Lung (tissue), 12 donors: ENCODE results near the gene HELZ2. TPM values are rescaled to one million over a fixed set of nuclear protein-coding genes. Genes with fewer than 3 reads are reported as not detected.

Source experiments
- ATAC-seq: fragments of 200-7000 bp; cut with Tn5 transposase; one replicate; pipeline ENCODE4 v1.9.1; 2020; ENCODE audit warnings: moderate number of reproducible peaks; ENCODE audit not compliant: insufficient read depth, low FRiP score
- DNase-seq, 3 donors: peaks; one replicate each; pipeline ENCODE4 v3.0.0-alpha.2; 2013 to 2017
- H3K27ac ChIP-seq, 2 donors: one replicate each; pipeline ENCODE4 v1.5.1; 2013; ENCODE audit warnings: mild to moderate bottlenecking in 2 of 2, moderate library complexity in 2 of 2, control low read depth in 1 of 2, inconsistent platforms in 1 of 2, low read depth in 1 of 2, low read length in 1 of 2
- H3K27me3 ChIP-seq, 3 donors: one replicate each; pipeline ENCODE4 v1.5.1; 2013; ENCODE audit warnings: low read length in 2 of 3; ENCODE audit not compliant: control insufficient read depth in 3 of 3, insufficient read depth in 3 of 3
- H3K36me3 ChIP-seq, 4 donors: one replicate each; pipeline ENCODE4 v1.5.1; 2013; ENCODE audit warnings: low read length in 4 of 4, mild to moderate bottlenecking in 1 of 4, moderate library complexity in 1 of 4; ENCODE audit not compliant: control insufficient read depth in 4 of 4, insufficient read depth in 4 of 4
- H3K4me1 ChIP-seq, 5 donors: one replicate each; pipeline ENCODE4 v1.5.1; 2013; ENCODE audit warnings: low read length in 5 of 5, mild to moderate bottlenecking in 2 of 5, moderate library complexity in 1 of 5; ENCODE audit not compliant: control insufficient read depth in 5 of 5, insufficient read depth in 5 of 5
- H3K4me3 ChIP-seq: one replicate; pipeline ENCODE4 v1.5.1; 2013; ENCODE audit warnings: mild to moderate bottlenecking, control low read depth, moderate library complexity
- H3K9ac ChIP-seq, 2 donors: one replicate each; pipeline ENCODE4 v1.5.1; 2013; ENCODE audit warnings: low read length in 2 of 2, control low read depth in 1 of 2; ENCODE audit not compliant: insufficient read depth in 1 of 2
- H3K9me3 ChIP-seq, 4 donors: one replicate each; pipeline ENCODE4 v1.5.1; 2013; ENCODE audit warnings: low read length in 3 of 4, mild to moderate bottlenecking in 1 of 4, moderate library complexity in 1 of 4; ENCODE audit not compliant: control insufficient read depth in 4 of 4, insufficient read depth in 3 of 4
- WGBS, 2 donors: extraction: QIAGEN DNeasy Blood & Tissue Kit; methylation state at CpG; one replicate each; pipeline ENCODE4 v1.1.7; 2013; 5-methylcytosine and 5-hydroxymethylcytosine counted together
- polyA plus RNA-seq, 2 donors: library from polyadenylated mRNA; stranded (reverse); fragments of 200-250 nt; gene quantifications; one replicate each; pipeline ENCODE4 v1.2.1, GENCODE V29; 2013
- total RNA-seq, 2 donors: library from RNA; depleted of rRNA in 1 of 2; stranded (reverse); fragments of >200 nt in 1 of 2; gene quantifications; one replicate each; pipeline ENCODE4 v1.2.1, GENCODE V29; 2014 to 2021
- TF ChIP-seq, protein P1 (sequence below): IDR thresholded peaks from 2 replicates; pipeline ENCODE4 v1.5.1; 2012; ENCODE audit warnings: mild to moderate bottlenecking; ENCODE audit errors: control extremely low read depth, extremely low read depth
- donor health status: control.
- donor health status: control.
- donor health status: Bipolar disorder and iron deficiency.
- donor health status: healthy.
- donor health status: DM: yes; HTN: yes; CAD: no.

HELZ2 gene
- total and polyA plus RNA-seq, 4 donors = 9.0 to 47.2 (median 25.4) TPM

DNA sequence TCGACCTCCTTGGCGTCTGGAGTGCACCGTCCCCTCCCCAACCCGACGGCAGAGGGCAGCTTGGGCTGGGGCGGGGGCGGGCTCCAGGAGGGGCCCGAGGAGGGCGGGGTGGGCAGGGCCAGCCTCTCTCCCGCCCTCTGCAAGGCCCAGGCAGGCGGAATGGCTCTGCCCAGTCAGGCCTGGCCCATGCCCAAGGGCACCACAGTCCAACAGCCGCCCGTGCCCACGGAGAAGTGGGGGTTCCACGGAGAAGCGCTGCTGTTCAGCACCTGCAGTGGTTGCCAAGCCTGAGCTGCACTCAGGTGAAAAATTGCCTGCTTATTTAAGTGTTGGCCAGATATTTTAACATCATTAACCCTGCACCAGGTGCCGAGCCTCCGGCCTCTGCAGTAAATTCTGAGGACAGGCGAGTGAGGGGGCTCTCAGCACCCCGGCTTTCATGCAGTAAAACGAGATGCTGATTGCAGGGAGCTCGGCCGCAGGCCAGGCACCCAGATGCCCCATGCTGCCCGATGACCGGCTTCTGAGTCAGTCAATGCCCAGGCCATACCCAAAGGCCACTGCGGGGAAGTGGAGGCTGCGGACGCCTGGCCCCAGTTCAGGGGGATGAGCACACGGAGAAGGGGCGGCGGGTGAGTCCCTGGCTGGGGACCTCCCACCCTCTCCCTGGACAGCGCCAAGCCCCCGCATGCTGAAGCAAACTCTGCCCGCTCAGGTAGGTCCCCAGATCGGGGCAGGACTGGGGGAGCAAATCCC, 26.1 kb downstream of the HELZ2 start, which contains the start of gene SRMS:
Gene SRMS (minus strand): TSS at position 25 of the 756 bp plus-strand sequence. CDS start 286 bp downstream, outside the sequence.
- no peaks in the 10 kb centered on the region for H3K9me3 ChIP-seq
- H3K9ac ChIP-seq = no peak within 1 kb of the TSS
- H3K4me1 ChIP-seq = no peaks in the 10 kb centered on the region
- WGBS, 2 donors = 55 to 65% methylated on average over 35 of the region's 35 CpGs
- no peaks in the 10 kb centered on the region for H3K36me3 ChIP-seq
- no peak for ATAC-seq
- TF ChIP-seq, protein P1, sequence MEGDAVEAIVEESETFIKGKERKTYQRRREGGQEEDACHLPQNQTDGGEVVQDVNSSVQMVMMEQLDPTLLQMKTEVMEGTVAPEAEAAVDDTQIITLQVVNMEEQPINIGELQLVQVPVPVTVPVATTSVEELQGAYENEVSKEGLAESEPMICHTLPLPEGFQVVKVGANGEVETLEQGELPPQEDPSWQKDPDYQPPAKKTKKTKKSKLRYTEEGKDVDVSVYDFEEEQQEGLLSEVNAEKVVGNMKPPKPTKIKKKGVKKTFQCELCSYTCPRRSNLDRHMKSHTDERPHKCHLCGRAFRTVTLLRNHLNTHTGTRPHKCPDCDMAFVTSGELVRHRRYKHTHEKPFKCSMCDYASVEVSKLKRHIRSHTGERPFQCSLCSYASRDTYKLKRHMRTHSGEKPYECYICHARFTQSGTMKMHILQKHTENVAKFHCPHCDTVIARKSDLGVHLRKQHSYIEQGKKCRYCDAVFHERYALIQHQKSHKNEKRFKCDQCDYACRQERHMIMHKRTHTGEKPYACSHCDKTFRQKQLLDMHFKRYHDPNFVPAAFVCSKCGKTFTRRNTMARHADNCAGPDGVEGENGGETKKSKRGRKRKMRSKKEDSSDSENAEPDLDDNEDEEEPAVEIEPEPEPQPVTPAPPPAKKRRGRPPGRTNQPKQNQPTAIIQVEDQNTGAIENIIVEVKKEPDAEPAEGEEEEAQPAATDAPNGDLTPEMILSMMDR = no peak
- H3K4me3 ChIP-seq = no peak within 1 kb of the TSS
- peaks cover 0 to 28% (median 12%) of the 10 kb centered on the region in 3 donors for H3K27me3 ChIP-seq
- no peak within 1 kb of the TSS for H3K27ac ChIP-seq
- no peak for DNase-seq

DNA sequence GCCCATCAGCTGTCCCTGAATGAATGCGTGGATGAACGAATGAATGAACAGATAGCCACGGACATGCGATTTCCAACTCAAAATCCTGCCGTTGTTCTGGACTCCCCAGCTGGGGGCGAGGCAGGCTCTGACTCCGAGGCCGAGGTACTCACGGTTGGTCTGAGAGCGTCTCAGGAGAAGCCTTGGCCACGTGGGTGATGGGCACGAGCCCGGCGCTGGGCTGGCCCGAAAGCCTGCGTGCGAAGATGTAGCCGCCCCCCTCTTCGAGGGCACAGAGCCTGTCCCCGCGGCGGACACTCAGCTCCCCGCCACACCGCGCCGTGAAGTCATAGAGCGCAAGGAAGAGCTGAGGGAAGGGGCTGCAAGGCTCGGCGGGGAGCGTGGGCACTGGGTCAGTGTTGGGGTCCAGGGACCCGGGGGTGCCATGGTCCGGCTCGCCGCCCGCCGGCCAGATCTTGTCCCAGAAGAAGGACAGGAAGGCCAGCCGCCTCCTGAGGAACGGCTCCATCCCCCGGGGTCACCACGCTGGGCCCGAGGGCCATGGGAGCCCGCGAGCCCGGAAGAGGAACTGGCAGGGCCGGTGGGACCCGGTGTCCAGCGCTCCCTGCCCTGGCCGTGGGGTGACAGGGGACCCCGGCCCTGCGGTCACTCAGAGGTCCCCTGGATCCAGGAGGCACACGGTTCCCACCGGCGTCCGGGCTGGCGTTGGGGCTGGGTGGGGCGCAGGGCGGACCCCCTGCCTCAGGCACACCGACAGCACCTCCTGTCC, 26.9 kb downstream of the HELZ2 start:
- no peak overlapping the region for H3K9ac ChIP-seq
- no peak overlapping the region for H3K27ac ChIP-seq
- no peaks in the 10 kb centered on the region for H3K36me3 ChIP-seq
- ATAC-seq (no peak), DNase-seq (no peak)
- H3K4me3 ChIP-seq = no peak overlapping the region
- 48 to 70% methylated on average over 50 to 58 of the region's 58 CpGs for WGBS, 2 donors
- H3K4me1 ChIP-seq = no peaks in the 10 kb centered on the region
- H3K9me3 ChIP-seq = no peaks in the 10 kb centered on the region
- peaks cover 0 to 28% (median 12%) of the 10 kb centered on the region in 3 donors for H3K27me3 ChIP-seq
- TF ChIP-seq, protein P1 = no peak

DNA sequence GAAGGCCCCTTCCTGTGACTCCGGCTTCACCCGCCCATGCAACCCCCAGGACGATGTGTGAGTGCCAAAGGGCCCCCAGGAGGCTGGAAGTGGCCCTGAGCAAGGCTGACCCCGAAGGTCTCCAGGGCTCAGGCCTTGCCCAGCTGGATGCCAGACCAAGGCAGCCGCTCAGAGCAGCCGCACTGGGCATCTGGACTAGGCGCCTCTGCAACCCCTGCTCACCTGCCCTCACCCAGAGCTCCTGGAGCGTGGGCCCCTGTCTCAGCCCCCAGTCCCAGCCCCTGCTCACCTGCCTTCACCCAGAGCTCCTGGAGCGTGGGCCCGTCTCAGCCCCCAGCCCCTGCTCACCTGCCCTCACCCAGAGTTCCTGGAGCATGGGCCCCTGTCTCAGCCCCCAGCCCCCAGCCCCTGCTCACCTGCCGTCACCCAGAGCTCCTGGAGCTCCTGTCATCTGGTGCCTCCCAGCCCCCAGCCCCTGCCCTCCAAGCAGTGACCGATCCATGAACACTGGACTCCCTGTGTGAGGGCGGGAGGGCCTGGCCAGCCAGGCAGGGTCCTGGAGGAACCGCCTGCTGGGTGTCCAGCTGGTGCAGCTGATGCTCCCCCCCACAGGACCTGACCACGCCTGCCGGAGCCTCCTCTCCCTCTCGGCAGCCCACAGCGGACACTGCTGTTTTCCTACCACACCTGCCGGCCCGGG, 27.6 kb downstream of the HELZ2 start:
- Histone ChIP-seq H3K9ac (no peak overlapping the region), H3K27me3 (peaks cover 0 to 28% (median 12%) of the 10 kb centered on the region in 3 donors), H3K4me3 (no peak overlapping the region), H3K9me3 (no peaks in the 10 kb centered on the region), H3K36me3 (no peaks in the 10 kb centered on the region), H3K27ac (no peak overlapping the region), H3K4me1 (no peaks in the 10 kb centered on the region)
- no peak for ATAC-seq
- TF ChIP-seq, protein P1 = no peak
- WGBS, 2 donors = 76 to 87% methylated on average over 18 to 20 of the region's 20 CpGs
- DNase-seq = no peak
